NCI-H1417 (cell line): ENCODE data around the gene IL1B.

Experiments used
- DNase-seq, 3 experiments: peaks; one replicate each; lab custom pipeline; 2025; lab: John Stamatoyannopoulos, UW

Gene IL1B

DNA sequence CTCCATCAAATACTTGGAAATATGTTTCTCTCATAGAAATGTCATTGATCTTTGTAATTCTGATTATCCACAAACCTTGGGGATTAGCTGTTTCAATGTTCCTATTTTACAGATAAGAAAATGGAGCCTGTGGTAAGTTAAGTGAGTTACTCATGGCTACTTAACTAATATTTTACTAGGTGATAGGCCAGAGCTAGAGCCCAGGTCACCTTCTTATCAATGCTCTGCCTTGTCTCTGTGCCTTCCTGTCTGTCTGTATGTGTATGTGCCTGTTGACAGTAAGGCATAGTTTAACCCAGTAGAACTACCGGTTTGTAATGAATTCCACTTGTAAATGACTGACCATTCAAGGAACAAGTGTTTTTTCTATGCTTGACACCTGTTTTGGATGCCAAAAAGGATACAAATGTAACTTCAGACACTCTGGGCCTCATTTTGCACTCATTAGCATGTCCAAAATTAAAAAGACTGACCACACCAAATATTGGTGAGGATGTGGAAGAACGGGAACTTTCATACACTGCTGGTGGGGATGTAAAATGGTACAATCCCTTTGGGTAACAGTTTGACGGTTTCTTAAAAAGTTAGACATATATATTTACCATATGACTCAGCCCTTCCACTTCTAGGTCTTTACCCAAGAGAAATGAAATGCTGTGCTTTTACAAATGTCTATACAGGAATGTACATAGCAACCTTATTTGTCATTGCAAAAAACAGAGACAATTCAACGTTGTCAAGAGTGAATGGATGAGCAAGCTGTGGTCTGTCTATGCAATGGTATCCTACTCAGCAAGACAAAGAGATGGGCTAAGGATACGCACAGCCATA lies 32.7 kb downstream of the IL1B start:
- DNase-seq = no peak

DNA sequence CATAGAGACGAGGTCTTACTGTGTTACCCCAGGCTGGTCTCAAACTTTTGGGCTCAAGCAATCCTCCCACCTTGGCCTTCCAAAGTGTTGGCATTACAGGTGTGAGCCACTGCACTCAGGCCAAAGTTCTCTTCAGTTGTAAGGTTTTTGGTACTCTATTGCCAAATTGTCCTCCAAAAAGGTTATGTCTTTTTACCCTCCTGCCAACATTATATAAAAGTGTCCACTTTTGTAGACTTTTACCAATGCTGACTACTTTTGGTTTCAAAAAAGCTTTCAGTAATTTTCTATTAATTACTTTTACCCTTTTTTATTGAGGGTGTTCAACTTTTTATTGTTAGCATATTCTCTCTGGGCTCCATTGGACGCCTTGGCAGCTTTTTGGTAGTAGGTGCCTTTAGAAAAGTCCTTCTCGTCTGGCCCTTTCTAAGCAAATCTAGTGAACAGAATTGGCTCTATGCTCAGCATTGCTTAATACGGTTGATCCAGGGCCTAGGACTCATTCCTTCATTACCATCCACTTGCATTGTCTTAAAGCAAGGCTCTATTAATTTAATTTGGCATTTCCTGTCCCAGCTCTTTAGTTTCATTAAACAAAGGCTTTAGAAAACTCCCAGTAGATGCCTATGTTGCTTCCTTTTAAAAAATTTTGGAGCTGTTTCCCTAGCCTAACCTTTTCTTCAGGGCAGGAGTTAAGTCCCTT lies 35.5 kb downstream of the IL1B start:
- DNase-seq = no peak

DNA sequence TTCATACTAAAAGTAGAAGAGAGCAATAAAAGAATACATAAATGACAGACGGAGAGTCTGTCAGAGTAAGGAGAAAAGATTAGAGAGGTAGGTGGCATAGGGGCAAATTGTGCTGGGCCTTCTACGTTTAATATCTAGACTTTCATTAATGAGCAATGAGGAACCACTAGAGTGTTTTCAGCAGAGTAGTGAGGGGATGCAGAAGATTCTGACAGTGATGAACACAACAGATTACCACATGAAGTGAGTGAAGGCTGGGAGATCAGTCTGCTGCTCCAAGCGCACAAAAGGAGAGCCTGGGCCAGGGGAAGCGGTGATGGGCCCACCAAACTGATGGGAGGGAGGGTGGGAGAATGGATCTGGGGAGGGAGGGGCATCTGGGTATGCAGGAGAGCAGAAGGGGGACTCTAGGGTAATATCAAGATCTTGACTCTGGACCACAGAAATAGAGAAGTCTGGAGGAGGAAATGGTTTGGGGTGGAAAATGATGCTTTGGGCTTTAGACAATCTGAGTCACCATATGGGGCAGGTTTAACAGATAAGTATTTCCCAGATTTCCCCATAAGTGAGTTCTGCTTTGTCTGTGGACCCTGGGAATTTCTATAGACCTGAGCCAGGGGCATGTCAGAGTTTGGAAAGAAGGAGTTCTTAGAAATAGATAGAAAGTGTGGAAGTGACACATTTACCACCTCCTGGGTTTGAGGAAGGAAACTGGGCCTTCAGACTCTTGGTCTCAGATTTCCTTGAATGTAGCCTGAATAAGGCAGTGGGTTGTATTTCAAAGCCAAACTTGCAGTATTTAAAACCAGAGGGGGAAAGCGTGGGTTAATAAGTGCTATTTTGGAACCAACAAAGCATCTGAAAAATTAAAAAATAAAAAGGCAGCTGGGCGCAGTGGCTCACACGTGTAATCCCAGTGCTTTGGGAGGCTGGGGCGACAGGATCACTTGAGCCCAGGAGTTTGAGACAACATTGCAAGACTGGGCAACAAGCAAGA lies 37.3 kb downstream of the IL1B start:
- no peak for DNase-seq

DNA sequence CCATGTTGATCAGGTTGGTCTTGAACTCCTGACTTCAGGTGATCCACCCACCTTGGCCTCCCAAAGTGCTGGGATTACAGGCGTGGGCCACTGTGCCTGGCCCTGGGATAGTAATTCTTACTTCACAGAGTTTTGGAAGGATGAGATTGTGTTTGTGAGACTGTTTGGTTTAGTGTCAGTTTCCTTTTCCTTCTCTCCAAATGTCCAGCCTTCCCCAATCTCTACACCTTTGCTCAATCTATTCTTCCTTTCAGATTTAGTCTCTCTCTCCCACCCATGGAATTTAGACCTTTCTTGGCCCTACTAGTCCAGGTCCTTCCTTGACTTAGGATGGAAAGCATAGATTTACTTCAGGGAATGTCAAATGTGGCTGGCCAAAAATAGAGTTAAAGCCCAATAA lies 40.1 kb downstream of the IL1B start:
- DNase-seq = no peak

DNA sequence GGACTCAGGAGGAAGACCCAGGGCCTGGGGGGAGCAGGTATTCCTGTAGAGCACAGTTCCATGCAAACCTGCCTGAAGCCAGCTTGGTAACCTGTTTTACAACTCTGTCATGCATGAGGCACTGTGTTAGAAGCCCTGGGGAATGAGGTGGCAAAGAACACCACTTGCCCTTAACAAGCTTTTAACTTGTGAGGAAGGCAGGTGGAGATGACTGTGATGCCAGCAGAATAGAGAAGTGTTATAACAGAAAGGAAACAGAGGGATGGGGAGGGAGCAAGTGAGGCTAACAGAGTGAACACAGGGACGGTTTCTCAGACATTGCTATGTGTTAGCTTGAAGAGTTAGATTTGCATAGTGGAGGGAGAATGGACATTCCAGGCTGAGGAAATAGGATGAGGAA lies 40.8 kb downstream of the IL1B start:
- DNase-seq = peak in 1 of 3 experiments; percentile 3

DNA sequence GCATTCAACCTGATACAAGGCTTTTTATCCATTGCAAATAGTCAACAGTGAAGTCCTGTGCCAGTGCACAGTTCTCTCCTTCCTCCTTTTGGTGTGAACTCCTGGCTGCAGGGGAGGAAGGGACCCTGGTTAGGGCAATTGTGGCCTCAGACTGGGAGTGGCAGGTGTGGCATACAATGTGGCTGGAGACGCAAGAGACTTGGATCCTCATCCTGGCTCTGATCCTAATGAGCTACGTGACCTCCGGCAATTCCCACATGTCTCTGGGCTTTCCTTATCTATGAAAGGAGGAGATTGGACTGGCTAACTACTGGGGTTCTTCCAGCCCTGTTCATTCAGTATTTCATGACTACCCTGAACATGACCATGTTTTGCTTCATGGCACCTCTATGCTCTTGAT lies 41.7 kb downstream of the IL1B start:
- DNase-seq = no peak

DNA sequence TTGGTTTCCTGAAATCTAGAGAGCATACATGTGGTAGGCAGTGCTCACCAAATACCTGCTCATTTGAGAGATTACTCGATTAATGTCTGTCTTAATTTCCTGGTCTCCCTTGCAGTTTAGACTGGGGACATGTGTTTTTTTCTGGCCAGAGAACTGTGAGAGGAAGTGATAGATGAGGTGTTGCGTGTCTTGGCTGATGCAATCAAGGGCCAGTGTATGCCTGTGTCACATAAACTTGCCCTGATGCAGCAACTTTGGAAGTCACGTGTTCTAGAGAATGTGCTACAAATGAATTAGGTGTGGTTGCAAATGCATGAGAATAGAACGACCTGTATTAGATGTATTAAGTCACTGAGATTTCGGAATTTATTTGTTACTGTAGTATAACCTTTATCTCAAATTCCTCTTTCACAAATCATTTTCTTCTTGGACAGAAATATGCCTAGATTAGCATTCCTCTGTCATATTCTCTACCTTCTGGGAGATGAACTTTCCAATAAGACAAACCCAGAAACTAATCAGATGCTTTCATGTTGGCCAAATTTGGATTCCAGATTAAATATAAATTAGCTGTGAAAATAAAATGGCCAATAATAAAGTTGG lies 42.3 kb downstream of the IL1B start:
- no peak for DNase-seq

DNA sequence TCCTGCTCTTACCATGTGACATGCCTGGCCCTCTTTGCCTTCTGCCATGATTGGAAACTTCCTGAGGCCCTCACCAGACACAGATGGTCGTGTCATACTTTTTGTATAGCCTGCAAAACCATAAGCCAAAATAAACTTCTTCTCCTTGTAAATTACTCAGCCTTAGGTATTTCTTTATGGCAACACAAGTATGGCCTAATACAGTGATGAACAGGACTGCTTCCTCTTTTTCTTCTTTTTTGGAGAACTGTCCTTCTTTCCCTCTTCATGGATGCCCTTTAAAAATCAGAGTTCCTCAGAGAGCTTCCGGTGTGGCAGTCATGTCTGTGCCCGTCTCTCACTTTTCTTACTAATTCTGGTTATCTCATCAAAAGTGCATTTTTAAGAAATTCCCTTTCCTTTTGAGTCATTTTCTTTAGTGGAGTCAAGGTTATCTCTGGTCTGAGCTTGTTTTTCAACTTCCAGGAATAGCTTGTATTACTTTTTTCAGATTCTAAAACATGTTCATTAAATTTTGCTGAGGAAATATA lies 43.1 kb downstream of the IL1B start:
- no peak for DNase-seq

DNA sequence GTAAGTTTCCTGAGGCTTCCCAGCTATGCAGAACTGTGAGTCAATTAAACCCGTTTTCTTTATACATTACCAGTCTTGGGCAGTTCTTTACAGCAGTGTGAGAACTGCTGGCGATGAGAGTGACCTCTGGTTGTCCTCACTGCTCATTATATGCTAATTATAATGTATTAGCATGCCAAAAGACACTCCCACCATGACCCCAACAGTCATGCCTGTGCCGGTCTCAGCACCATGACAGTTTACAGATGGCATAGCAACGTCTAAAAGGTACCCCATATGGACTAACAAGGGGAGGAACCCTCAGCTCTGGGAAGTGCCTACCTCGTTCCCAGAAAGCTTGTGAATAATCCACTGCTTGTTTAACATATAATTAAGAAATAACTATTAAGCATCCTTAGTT lies 44.2 kb downstream of the IL1B start:
- DNase-seq = no peak

DNA sequence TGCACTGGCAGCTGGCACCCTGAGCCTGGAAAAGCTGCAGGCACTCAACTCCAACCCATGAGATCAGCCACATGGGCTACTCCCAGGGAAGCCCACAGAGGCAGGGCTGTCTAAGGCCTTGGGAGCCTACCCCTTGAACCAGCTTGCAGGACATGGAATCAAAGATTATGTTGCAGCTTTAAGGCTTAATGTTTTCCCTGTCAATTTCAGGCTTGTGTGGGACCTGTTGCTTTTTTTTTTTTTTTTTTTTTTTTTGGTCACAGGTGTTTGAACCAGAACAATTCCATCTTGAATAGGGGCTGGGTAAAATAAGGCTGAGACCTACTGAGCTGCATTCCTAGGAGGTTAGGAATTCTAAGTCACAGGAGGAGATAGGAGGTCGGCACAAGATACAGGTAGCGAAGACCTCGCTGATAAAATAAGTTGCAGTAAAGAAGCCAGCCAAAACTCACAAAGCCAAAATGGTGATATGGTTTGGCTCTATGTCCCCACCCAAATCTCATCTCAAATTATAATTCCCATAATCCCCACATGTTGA lies 44.8 kb downstream of the IL1B start:
- DNase-seq = no peak

DNA sequence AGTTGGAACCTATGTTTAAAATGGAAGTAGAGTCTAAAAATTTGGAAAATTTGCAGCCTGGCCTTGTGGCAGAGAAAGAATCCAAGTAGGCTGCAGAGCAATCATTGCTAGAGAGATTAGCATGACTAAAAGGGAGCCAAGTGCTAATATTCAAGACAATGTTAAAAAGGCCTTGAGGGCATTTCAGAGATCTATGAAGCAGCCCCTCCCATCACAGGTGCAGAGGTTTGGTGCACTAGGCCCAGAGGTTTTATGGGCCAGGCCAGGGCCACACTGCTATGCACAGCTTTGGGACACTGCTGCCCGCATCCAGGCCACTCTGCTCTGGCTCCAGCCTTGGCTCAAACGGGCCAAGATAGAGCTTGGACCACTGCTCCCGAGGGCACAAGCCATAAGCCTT lies 45.6 kb downstream of the IL1B start:
- DNase-seq = no peak

DNA sequence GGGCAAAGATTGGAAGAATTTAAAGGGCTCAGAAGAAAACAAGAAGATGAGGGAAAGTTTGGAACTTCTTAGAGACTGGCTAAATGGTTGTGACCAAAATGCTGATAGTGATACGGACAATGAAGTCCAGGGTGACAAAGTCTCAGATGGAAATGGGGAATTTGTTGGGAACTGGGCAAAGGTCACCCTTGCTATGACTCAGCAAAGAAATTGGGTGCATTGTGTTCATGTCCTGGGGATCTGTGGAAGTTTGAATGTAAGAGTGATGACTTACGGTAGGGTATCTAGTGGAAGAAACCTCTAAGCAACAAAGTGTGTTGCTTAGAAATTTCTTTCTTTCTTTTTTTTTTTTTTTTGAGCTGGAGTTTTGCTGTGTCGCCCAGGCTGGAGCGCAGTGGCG lies 46.3 kb downstream of the IL1B start:
- no peak for DNase-seq

DNA sequence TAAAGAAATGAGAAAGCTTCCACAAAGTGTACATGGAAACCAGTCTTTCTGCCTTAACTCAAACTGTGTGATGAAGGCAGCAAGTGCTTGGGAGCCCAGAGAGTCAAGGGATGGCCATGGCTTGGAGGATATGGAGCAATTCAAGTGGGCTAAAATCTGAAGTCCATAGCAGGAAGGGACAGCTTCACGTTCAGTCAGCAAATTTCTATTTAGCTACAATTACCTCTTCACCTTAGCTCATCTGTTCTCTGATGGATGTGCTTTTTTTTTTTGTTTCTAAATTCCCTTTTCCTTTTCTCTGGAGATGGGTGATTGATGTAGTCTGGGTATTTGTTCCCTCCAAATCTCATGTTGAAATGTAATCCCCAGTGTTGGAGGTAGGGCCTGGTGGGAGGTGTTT lies 47.4 kb downstream of the IL1B start:
- DNase-seq = no peak

DNA sequence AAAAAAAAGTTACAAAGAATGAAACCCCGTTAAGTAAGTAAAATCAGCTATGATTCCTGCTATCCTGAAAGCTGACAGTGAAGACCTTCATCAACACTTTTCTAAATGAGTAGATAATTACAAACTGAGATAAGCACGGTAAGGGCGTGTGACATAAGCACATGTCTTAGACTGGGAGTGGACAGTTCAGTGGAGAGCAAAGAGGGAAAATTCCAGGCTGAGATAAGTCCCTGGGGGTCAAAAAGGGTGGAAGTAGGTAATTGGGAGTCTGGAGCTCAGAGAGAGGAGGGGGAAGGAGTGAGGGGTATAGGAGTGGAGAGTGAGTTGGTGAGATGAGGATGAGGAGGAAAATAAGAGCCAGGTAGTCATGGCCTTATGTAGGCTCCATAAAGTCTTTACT lies 47.9 kb downstream of the IL1B start:
- DNase-seq = no peak

DNA sequence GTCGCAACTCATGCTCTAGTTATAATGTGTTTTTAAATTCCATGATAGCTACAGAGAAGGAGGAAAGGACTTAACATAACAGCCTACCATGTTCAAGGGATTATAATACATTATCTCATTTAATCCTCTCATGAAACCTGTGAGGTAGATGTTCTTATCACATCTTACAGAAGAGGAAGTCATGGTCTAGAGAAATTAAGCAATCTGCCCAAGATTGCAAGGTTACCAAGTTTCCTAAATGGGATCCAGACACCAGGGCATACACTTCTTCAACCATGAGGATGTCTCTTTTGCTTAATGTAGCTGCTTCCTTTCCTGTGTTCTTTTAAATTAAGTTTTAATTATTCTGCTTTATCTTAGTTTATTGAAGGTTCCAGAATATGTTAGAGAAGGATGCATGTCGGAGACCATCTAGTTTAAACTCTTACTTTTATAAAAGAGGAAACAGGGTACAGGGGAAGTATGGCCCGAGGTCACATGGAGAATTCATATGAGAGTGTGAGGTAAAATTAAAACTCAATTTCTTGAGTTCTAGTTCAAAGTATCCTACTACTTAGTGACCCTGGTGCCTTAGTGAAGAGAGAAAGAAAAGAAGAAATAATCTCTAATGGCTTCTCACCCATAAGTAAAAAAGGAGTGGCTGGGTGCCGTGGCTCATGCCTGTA lies 48.7 kb downstream of the IL1B start:
- DNase-seq = no peak

DNA sequence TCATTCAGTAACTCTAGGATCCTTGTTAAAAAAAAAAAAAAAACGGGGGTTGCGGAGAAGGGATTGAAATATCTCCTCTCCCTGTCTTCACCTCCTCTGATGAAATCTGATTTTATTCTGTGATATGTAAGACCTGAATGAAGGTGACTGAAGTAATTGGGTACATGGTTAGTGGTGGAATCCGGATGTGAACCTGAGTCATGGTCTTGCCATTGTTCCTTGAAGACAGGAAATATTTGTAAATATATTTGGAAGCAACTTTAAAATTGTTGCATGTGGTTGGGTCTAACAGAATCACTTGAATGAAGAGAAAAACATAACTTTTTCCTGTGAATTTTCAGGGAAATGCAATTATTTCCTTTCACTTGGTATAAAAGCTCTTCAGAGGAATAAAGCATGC lies 49.3 kb downstream of the IL1B start:
- no peak for DNase-seq

DNA sequence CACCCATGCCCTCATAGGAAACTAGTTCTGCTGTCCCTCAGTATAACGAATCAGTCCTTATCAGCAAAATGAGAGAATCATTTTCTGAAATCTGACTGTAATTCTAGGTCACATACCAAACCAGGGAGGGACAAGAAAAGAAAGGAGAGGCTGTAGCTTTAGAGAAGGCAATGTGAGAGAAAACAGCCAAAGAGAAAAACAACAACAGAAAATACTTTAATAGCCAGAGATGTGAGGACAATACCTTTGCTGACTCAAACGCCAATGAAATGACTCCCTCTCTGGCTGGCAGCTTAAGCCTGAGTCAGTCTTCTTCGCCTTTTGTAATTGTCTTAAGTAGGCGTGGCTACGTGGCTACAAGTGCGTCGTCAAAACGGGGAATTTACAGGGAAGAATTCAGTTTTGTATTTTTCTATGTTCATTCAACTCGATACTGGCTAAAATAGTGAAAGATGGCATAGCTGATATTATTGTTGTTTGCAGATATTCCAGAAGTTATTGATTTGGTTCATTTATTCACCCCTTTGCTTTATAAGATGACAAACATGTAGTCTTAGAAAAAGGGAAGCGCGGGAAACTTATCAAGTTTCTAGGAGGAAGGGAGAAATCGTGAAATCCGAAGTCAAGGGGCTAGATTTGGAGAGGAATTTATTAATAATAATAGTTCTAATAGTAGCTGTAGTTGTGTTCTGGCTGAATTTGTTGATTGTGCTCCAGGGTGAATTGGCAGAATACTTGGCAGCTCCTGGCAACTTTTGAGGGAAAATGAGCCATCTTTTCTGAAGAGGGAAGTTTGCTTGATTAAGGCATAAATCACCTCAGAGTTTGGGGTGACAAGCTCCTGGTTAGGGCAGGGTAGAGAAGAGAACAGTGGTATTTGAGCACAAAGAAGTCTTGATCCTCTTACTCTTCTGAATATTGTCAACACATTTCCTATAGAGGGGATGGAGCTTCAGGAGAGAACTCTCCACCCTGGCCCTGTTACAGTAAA lies 52.1 kb downstream of the IL1B start, which contains the start of gene IL1A:
Gene IL1A, minus strand, starts transcription at position 295 of the 991 bp plus-strand sequence. CDS start 723 bp downstream, outside the sequence.
- no peak for DNase-seq

DNA sequence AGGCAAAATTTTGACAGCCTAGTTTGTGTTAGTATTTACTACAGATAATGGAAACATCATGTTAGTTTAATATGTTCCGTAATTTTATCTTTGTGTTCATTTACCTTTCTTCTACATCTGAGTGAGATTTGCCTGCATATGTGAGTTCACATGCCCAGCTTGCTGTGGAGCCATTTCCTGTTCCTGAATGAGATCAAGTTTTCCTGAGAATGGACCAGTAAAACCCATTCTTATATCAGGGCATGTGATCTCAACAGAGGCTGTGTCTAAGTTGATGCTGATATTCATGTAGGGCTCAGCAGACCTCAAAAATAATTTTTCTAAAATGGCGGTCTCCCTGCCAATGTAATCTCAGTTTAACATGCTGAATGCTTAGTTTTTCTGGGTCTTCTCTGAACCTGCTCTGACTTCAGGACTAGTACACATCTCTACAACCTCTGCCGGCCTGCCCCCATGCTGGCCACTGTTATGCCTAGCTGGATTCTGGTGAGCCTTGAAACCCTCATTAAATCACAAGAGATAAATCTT lies 53.3 kb downstream of the IL1B start:
- no peak for DNase-seq

DNA sequence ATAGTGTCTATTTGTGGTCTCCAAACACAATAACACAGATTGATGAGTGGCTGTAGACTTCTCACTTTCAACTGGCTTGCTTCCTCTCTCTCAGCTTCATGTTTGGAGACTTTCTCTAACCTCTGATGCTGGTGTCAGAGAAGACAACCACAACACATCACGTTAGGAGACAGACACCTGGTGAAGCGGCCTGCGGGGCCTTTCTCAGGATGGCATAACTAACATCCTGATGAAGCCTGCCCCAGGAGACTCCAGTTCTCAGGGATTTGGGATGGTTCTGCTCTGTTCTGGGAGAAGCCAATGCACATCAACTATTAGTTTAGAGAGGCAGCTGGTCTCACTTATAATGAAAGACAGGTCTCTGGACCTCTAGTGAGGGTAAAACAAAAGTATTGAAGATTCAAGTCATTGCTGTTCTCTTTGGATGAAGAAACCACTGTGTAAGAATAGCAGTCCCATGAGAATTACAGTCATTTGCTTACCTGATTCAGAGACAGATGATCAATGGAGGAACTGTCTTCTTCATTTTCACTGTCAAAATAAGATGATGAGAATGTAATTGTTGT lies 54.3 kb downstream of the IL1B start:
- no peak for DNase-seq
